Trophoblast cell (in vitro differentiated cells and primary cell): ENCODE measurements around the gene ERI2.

Experiments used
- DNase-seq, 2 donors: peaks; one replicate each; pipeline ENCODE4 v3.0.0-alpha.2; 2016
- H2AFZ ChIP-seq: 2 replicates; pipeline ENCODE4 v1.6.1; 2013; ENCODE audit warnings: low read length, moderate library complexity, mild to moderate bottlenecking; ENCODE audit not compliant: insufficient read depth, poor library complexity
- H2AK5ac ChIP-seq: 2 replicates; pipeline ENCODE4 v1.6.1; 2013; ENCODE audit warnings: mild to moderate bottlenecking, low read length
- H2BK120ac ChIP-seq: 2 replicates; pipeline ENCODE4 v1.6.1; 2013; ENCODE audit warnings: low read length, mild to moderate bottlenecking, moderate library complexity; ENCODE audit not compliant: insufficient read depth, poor library complexity
- H2BK12ac ChIP-seq: 2 replicates; pipeline ENCODE4 v1.6.1; 2013; ENCODE audit warnings: mild to moderate bottlenecking, low read length, moderate library complexity
- H2BK5ac ChIP-seq: 2 replicates; pipeline ENCODE4 v1.6.1; 2013; ENCODE audit warnings: low read length, low read depth, moderate library complexity, mild to moderate bottlenecking; ENCODE audit not compliant: poor library complexity
- H3K14ac ChIP-seq: 2 replicates; pipeline ENCODE4 v1.6.1; 2013; ENCODE audit warnings: mild to moderate bottlenecking, low read length
- H3K18ac ChIP-seq: 2 replicates; pipeline ENCODE4 v1.6.1; 2013; ENCODE audit warnings: mild to moderate bottlenecking, low read length
- H3K23ac ChIP-seq: 2 replicates; pipeline ENCODE4 v1.6.1; 2013; ENCODE audit warnings: low read length
- H3K27ac ChIP-seq: 2 replicates; pipeline ENCODE4 v1.5.1; 2013; ENCODE audit warnings: low read depth, mild to moderate bottlenecking, inconsistent platforms, low read length, moderate library complexity
- H3K27me3 ChIP-seq: 2 replicates; pipeline ENCODE4 v1.6.1; 2013; ENCODE audit warnings: inconsistent platforms, mild to moderate bottlenecking, low read length, moderate library complexity; ENCODE audit not compliant: insufficient read depth
- H3K36me3 ChIP-seq, 2 experiments: 1 replicate in 1 of 2; 2 replicates in 1 of 2; pipeline ENCODE4 v1.6.1; 2013; ENCODE audit warnings: low read length in 2 of 2, mild to moderate bottlenecking in 2 of 2, moderate library complexity in 1 of 2; ENCODE audit not compliant: insufficient read depth in 2 of 2, control insufficient read depth in 1 of 2
- H3K4ac ChIP-seq: 2 replicates; pipeline ENCODE4 v1.6.1; 2013; ENCODE audit warnings: low read depth, mild to moderate bottlenecking, low read length, moderate library complexity
- H3K4me1 ChIP-seq, 2 experiments: 1 replicate in 1 of 2; 2 replicates in 1 of 2; pipeline ENCODE4 v1.6.1; 2013; ENCODE audit warnings: low read length in 2 of 2, mild to moderate bottlenecking in 2 of 2, moderate library complexity in 1 of 2; ENCODE audit not compliant: insufficient read depth in 2 of 2, control insufficient read depth in 1 of 2
- H3K4me2 ChIP-seq: 2 replicates; pipeline ENCODE4 v1.6.1; 2013; ENCODE audit warnings: inconsistent platforms, mild to moderate bottlenecking, low read length, moderate library complexity
- H3K4me3 ChIP-seq: 2 replicates; pipeline ENCODE4 v1.5.1; 2013; ENCODE audit warnings: mild to moderate bottlenecking, low read depth, low read length, inconsistent platforms
- H3K79me1 ChIP-seq: one replicate; pipeline ENCODE4 v1.6.1; 2013; ENCODE audit warnings: low read length
- H3K79me2 ChIP-seq: 2 replicates; pipeline ENCODE4 v1.6.1; 2013; ENCODE audit warnings: low read length, mild to moderate bottlenecking; ENCODE audit not compliant: control insufficient read depth, insufficient read depth, poor library complexity
- H3K9ac ChIP-seq: 2 replicates; pipeline ENCODE4 v1.6.1; 2013; ENCODE audit warnings: mild to moderate bottlenecking, low read length
- H3K9me3 ChIP-seq: 2 replicates; pipeline ENCODE4 v1.6.1; 2013; ENCODE audit warnings: low read depth, mild to moderate bottlenecking, control low read depth, inconsistent platforms, low read length; ENCODE audit not compliant: insufficient read depth
- H4K12ac ChIP-seq: 2 replicates; pipeline ENCODE4 v1.6.1; 2013; ENCODE audit warnings: low read depth, mild to moderate bottlenecking, low read length, moderate library complexity
- H4K8ac ChIP-seq: 2 replicates; pipeline ENCODE4 v1.6.1; 2013; ENCODE audit warnings: low read depth, mild to moderate bottlenecking, low read length, moderate library complexity
- H4K91ac ChIP-seq: one replicate; pipeline ENCODE4 v1.6.1; 2013; ENCODE audit warnings: low read depth, mild to moderate bottlenecking, low read length, moderate library complexity
- WGBS: extraction: QIAGEN DNeasy Blood & Tissue Kit; methylation state at CpG from one replicate; pipeline ENCODE4 v1.1.7; 2013; ENCODE audit warnings: missing lambda C conversion rate; ENCODE audit not compliant: insufficient read length, insufficient coverage; ENCODE audit errors: extremely low coverage; 5-methylcytosine and 5-hydroxymethylcytosine counted together

Gene ERI2

DNA sequence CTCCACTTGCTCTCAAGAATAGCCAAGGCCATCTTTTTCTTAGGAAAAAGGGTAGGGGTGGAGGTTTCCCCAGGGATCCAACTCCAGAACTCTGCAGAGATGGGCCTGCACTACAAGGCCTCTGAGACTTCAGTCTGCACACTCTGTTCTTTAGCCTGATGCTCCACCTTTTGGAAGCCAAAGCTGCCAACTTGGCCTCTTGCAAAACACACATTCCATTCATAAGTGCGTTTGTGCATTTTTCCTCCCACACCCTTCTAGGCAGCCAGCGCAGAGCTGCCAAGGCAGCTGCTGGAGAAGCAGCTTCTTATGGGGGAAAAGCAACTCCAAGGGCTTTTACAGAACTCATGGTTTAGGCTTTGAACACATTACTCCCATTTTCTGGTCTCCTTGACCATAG is 45.3 kb upstream of the ERI2 start:
- no peaks in the 10 kb centered on the region for H3K9me3 ChIP-seq
- H2BK12ac ChIP-seq, result no peak overlapping the region
- H3K79me1 ChIP-seq, result no peaks in the 10 kb centered on the region
- H3K23ac ChIP-seq, result no peak overlapping the region
- H3K4me1 ChIP-seq, result peaks cover 0 to 5% of the 10 kb centered on the region in 2 experiments
- no peak overlapping the region for H3K9ac ChIP-seq
- peak; percentile 59 to 84 for DNase-seq
- H2BK5ac ChIP-seq, result no peak overlapping the region
- H3K4me2 ChIP-seq, result no peak overlapping the region
- no peak overlapping the region for H3K14ac ChIP-seq
- H4K12ac ChIP-seq, result no peak overlapping the region
- no peak overlapping the region for H2AK5ac ChIP-seq
- H3K4ac ChIP-seq, result no peak overlapping the region
- no peak overlapping the region for H2BK120ac ChIP-seq
- H3K79me2 ChIP-seq, result no peaks in the 10 kb centered on the region
- H2AFZ ChIP-seq, result no peak overlapping the region
- H3K27me3 ChIP-seq, result no peaks in the 10 kb centered on the region
- no peak overlapping the region for H4K91ac ChIP-seq
- H3K4me3 ChIP-seq, result no peak overlapping the region
- peaks cover 0 to 2% of the 10 kb centered on the region in 2 experiments for H3K36me3 ChIP-seq
- no peak overlapping the region for H3K18ac ChIP-seq
- H4K8ac ChIP-seq, result no peak overlapping the region
- H3K27ac ChIP-seq, result no peak overlapping the region
- WGBS, result no CpG with 5 or more reads among the region's 2 CpGs

GRCh38 chr16:20850981-20851380 is 44.7 kb upstream of the ERI2 start:
- Histone ChIP-seq H3K14ac (no peak overlapping the region), H2AK5ac (no peak overlapping the region), H2BK120ac (no peak overlapping the region), H2BK5ac (no peak overlapping the region), H3K4me1 (peaks cover 0 to 5% of the 10 kb centered on the region in 2 experiments), H3K4me3 (no peak overlapping the region), H3K79me2 (no peaks in the 10 kb centered on the region), H3K79me1 (no peaks in the 10 kb centered on the region), H2AFZ (no peak overlapping the region), H3K27ac (no peak overlapping the region), H4K91ac (no peak overlapping the region), H3K23ac (no peak overlapping the region), H3K4ac (no peak overlapping the region), H3K27me3 (no peaks in the 10 kb centered on the region), H2BK12ac (no peak overlapping the region), H4K8ac (no peak overlapping the region), H3K18ac (no peak overlapping the region), H3K9ac (no peak overlapping the region), H3K36me3 (no peaks in the 10 kb centered on the region), H4K12ac (no peak overlapping the region), H3K9me3 (no peaks in the 10 kb centered on the region), H3K4me2 (no peak overlapping the region)
- WGBS, result no CpG with 5 or more reads among the region's 3 CpGs
- DNase-seq, result no peak

DNA sequence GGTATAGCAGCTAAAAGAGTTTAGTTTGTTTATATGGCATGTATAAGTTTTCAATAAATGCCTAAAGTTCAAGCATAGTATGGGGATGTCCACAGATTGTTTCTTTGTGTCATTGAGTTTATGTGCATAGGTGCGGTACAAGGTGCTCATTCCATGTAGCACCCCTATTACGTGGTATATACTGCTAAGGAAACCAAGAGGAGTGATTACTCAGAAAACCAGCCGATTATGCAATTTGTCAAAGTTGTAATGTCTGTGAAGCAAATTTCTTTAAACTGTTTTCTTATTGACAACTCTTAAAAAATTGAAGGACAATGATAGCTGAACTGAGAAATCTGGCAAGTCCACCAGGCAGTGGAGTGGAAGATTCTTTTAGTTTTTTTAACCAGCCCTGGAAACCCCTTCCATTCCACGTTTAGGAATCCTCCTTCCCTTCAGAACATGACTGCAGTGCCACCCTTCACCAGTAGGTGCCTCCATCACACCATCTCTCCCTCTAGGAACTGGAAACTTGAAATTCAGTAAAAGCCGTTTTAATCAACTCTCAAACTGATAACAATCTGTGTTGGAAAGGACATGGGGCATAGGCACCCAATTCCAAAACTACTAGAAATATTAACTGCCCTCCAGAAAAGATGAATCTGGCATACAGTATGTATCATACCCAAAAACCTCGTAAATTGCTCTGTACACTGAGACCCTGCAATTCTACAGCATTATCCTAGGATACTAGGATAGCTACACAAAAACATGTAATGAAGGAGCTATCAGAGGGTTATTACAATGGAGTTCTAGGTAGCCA is 43.5 kb upstream of the ERI2 start:
- no peak overlapping the region for H3K4me2 ChIP-seq
- WGBS, result no CpG with 5 or more reads among the region's 6 CpGs

GRCh38 chr16:20847550-20847949 is 41.3 kb upstream of the ERI2 start:
- Histone ChIP-seq H3K79me1 (no peaks in the 10 kb centered on the region), H2BK5ac (no peak overlapping the region), H3K4me3 (no peak overlapping the region), H3K4me1 (no peaks in the 10 kb centered on the region), H3K23ac (no peak overlapping the region), H3K79me2 (no peaks in the 10 kb centered on the region), H2BK12ac (no peak overlapping the region), H3K18ac (no peak overlapping the region), H3K4ac (no peak overlapping the region), H3K4me2 (no peak overlapping the region), H4K8ac (no peak overlapping the region), H3K36me3 (peaks cover 0 to 2% of the 10 kb centered on the region in 2 experiments), H3K9me3 (no peaks in the 10 kb centered on the region), H2AK5ac (no peak overlapping the region), H4K12ac (no peak overlapping the region), H3K27me3 (no peaks in the 10 kb centered on the region), H2AFZ (no peak overlapping the region), H3K9ac (no peak overlapping the region), H3K27ac (no peak overlapping the region), H4K91ac (no peak overlapping the region), H2BK120ac (no peak overlapping the region), H3K14ac (no peak overlapping the region)
- no peak for DNase-seq
- no CpG with 5 or more reads among the region's 2 CpGs for WGBS

More for the DNA sequence above, 43.5 kb upstream of the ERI2 start:
- Histone ChIP-seq H3K23ac (no peak overlapping the region), H2AFZ (no peak overlapping the region), H4K12ac (no peak overlapping the region), H2BK12ac (no peak overlapping the region), H2BK5ac (no peak overlapping the region), H3K27ac (no peak overlapping the region), H2BK120ac (no peak overlapping the region), H3K27me3 (no peaks in the 10 kb centered on the region), H3K4ac (no peak overlapping the region), H3K36me3 (peaks cover 0 to 2% of the 10 kb centered on the region in 2 experiments), H4K8ac (no peak overlapping the region), H3K4me3 (no peak overlapping the region), H3K79me1 (no peaks in the 10 kb centered on the region), H3K79me2 (no peaks in the 10 kb centered on the region), H4K91ac (no peak overlapping the region), H3K18ac (no peak overlapping the region), H3K14ac (no peak overlapping the region), H3K9me3 (no peaks in the 10 kb centered on the region), H3K9ac (no peak overlapping the region), H2AK5ac (no peak overlapping the region), H3K4me1 (peaks cover 0 to 5% of the 10 kb centered on the region in 2 experiments)
- DNase-seq, result peak; percentile 29 to 76
